ENCODE data around the gene GRIK2. TPM values are rescaled to one million over a fixed set of nuclear protein-coding genes. Genes with fewer than 3 reads are reported as not detected.

GRIK2 gene
- total RNA-seq, 4 donors from 2014 or later = 4.7 to 16.2 (median 7.5) TPM

- 63 to 71% methylated on average over 3 of the region's 3 CpGs for WGBS, 2 donors
- H3K4me1 ChIP-seq = no peaks in the 10 kb centered on the region
- TF ChIP-seq CTCF (IDR thresholded peaks at IDR 0.05) = no peak
- TF ChIP-seq POLR2A (IDR thresholded peaks at IDR 0.05) = no peak
- TF ChIP-seq EP300 (IDR thresholded peaks at IDR 0.05) = no peak
- H3K27ac ChIP-seq = no peak overlapping the region
- no peaks in the 10 kb centered on the region for H3K27me3 ChIP-seq
- no peaks in the 10 kb centered on the region for H3K9me3 ChIP-seq
- no peaks in the 10 kb centered on the region for H3K36me3 ChIP-seq
- no peak for DNase-seq (ENCODE audit: low spot score in 2 of 2)
- no peak overlapping the region for H3K4me3 ChIP-seq
Observed at GRCh38 chr6:101883505-101883904, 490.0 kb downstream of the GRIK2 start.

GRCh38 chr6:101887532-101887931 is 494.0 kb downstream of the GRIK2 start:
- WGBS, 2 donors = 64 to 71% methylated on average over 5 of the region's 5 CpGs
- no peaks in the 10 kb centered on the region for H3K27me3 ChIP-seq
- no peak for DNase-seq (ENCODE audit: low spot score in 2 of 2)
- H3K27ac ChIP-seq = no peak overlapping the region
- no peaks in the 10 kb centered on the region for H3K36me3 ChIP-seq
- H3K9me3 ChIP-seq = no peaks in the 10 kb centered on the region
- TF ChIP-seq EP300 (IDR thresholded peaks at IDR 0.05) (no peak), CTCF (IDR thresholded peaks at IDR 0.05) (no peak), POLR2A (IDR thresholded peaks at IDR 0.05) (no peak)
- no peak overlapping the region for H3K4me3 ChIP-seq
- no peaks in the 10 kb centered on the region for H3K4me1 ChIP-seq

- no peaks in the 10 kb centered on the region for H3K4me1 ChIP-seq
- no peaks in the 10 kb centered on the region for H3K27me3 ChIP-seq
- H3K36me3 ChIP-seq = no peaks in the 10 kb centered on the region
- 90 to 92% methylated on average over 6 of the region's 6 CpGs for WGBS, 2 donors
- H3K4me3 ChIP-seq = no peak overlapping the region
- no peak overlapping the region for H3K27ac ChIP-seq
- DNase-seq (ENCODE audit: low spot score in 2 of 2) = no peak
- H3K9me3 ChIP-seq = no peaks in the 10 kb centered on the region
- TF ChIP-seq EP300 (IDR thresholded peaks at IDR 0.05) = no peak
- no peak for TF ChIP-seq POLR2A (IDR thresholded peaks at IDR 0.05)
- TF ChIP-seq CTCF (IDR thresholded peaks at IDR 0.05) = no peak
Observed at GRCh38 chr6:101907356-101908217, 514.1 kb downstream of the GRIK2 start.

- Histone ChIP-seq H3K4me3 (no peak overlapping the region), H3K27me3 (no peaks in the 10 kb centered on the region), H3K9me3 (no peaks in the 10 kb centered on the region), H3K4me1 (no peaks in the 10 kb centered on the region), H3K27ac (no peak overlapping the region), H3K36me3 (no peaks in the 10 kb centered on the region)
- DNase-seq (ENCODE audit: low spot score in 2 of 2) = no peak
- TF ChIP-seq POLR2A (IDR thresholded peaks at IDR 0.05) (no peak), CTCF (IDR thresholded peaks at IDR 0.05) (no peak), EP300 (IDR thresholded peaks at IDR 0.05) (no peak)
- 45 to 62% methylated on average over 1 of the region's 1 CpG for WGBS, 2 donors
Observed at GRCh38 chr6:101909366-101909765, 515.9 kb downstream of the GRIK2 start.

GRCh38 chr6:101912311-101912710 is 518.8 kb downstream of the GRIK2 start:
- Histone ChIP-seq H3K27ac (no peak overlapping the region), H3K36me3 (no peaks in the 10 kb centered on the region), H3K4me1 (no peaks in the 10 kb centered on the region), H3K27me3 (no peaks in the 10 kb centered on the region), H3K9me3 (no peaks in the 10 kb centered on the region), H3K4me3 (no peak overlapping the region)
- 47 to 57% methylated on average over 5 of the region's 5 CpGs for WGBS, 2 donors
- no peak for TF ChIP-seq POLR2A (IDR thresholded peaks at IDR 0.05)
- no peak for TF ChIP-seq EP300 (IDR thresholded peaks at IDR 0.05)
- no peak for TF ChIP-seq CTCF (IDR thresholded peaks at IDR 0.05)
- DNase-seq (ENCODE audit: low spot score in 2 of 2) = no peak

Data from tibial nerve (tissue), 4 donors.